Astrocyte of the hippocampus (primary cell): ENCODE data around the gene GMPS.
"Not testable (repeated sequence)": the region's sequence is repeated elsewhere in the genome, so short reads cannot be mapped to it uniquely, and the experiment has no call there.

Experiments used
- DNase-seq: peaks from one replicate; pipeline ENCODE4 v3.0.0; 2011; ENCODE audit warnings: low read depth, low spot score

The GMPS gene

DNA sequence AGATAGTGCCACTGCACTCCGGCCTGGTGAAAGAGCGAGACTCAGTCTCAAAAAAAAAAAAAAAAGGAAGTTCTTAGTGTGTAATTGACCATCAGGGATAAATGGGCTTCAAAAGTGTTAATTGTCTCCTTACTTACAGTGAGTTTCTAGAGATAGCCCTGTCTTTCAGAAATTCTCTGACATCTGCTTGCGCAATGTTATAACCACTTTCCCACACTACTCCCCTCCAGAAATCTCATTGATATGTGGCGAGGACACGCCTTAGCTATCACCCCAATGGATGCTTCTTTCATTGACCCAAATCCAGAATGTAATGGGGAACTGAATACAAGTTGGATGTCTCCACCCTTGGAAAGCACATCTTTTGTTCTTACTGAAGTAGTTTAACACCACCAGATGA, 70.9 kb downstream of the GMPS start:
- DNase-seq, result no peak

- DNase-seq, result no peak
Observed at GRCh38 chr3:155944081-155944480, 73.6 kb downstream of the GMPS start.

DNA sequence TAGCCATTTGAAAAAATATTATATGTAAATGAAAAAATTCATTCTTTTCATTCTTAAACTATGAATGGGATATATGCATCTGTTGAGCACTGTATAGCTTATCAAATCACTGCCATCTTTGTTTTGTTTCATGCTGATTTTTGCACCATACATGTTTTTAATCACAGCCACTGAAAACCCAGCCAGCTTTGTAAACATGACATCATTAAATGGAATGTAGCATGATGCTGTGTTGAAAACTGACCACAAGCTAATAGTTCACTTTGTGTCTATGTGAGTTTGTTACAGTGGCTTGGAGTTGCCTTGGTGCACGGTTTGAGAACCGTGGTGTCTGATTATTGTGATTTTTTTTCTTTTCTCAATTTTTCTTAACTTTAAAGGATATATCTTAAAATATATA, 75.7 kb downstream of the GMPS start:
- DNase-seq, result peak; percentile 81

GRCh38 chr3:155948476-155948875, 78.0 kb downstream of the GMPS start:
- DNase-seq, result no peak

GRCh38 chr3:155949453-155950217, 79.2 kb downstream of the GMPS start:
- DNase-seq, result no peak

DNA sequence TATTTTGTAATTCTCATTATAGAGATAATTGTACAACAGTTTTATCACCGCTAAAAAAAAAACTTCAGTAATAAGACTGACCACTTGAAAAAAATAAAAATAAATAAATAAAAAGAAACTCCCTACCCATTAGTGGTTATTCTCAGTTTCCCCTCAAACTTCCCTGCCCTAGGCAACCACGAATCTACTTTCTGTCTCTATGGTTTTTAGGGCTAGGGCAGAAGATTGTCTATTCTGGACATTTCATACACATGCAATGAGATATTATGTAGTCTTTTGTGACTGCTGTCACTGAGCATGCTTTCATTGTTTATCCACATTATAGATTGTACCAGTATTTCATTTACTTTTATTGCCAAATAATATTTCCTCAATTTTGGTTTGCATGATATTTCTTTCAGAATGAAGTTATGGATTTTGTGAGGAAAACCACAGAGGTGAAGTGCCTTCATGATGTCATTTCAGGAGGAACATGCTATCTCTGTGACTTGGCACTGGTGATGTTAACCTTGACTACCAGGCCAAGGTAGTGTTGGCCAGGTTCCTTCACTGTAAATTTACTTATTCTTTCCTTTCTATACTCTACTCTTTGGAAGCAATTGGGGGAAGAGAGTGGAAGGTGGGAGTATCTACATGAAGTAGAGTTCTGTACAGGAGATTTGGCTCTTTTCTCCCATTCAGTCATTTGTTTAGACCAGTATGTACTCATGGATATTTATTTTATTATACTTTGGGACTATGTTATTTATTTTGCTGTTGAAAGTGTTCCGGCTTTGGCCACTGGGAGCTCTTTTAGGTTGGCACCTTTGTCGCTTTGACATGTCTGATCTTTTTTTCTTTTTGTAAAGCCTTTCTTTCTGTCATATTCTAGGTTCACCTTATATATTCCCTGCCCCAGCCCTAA, 86.3 kb downstream of the GMPS start:
- no peak for DNase-seq

GRCh38 chr3:155957412-155957880, 87.0 kb downstream of the GMPS start:
- DNase-seq, result no peak

- no peak for DNase-seq
Observed at GRCh38 chr3:155958676-155959075, 88.2 kb downstream of the GMPS start.

GRCh38 chr3:155960060-155960459, 89.6 kb downstream of the GMPS start:
- DNase-seq, result no peak

DNA sequence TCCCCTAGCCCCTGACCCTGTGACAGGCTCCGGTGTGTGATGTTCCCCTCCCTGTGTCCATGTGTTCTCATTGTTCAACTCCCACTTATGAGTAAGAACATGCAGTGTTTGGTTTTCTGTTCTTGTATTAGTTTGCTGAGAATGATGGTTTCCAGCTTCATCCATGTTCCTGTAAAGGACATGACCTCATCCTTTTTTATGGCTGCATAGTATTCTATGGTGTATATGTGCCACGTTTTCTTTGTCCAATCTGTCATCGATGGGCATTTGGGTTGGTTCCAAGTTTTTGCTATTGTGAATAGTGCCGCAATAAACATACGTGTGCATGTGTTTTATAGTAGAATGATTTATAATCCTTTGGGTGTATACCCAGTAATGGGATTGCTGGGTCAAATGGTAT, 90.6 kb downstream of the GMPS start:
- DNase-seq, result not testable (repeated sequence)

DNA sequence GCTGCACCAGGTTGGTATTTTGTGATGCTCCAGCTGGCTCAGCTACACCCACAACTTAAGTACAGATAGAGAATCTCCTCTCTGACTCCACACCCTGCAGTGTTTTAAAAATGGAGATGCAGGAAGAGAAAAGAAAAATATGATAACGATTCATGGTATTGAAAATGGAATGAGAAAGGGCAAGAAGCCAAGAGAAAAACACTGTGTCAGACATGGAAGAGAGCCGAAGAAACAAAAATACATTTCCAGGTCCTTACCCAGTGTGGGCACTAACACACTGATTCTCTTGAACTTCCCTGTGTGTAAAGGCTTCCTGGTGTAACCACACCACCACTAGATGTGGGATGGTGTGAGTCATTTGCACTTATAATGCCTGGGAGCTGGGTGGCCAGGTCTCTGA, 93.1 kb downstream of the GMPS start:
- peak; percentile 44 for DNase-seq

DNA sequence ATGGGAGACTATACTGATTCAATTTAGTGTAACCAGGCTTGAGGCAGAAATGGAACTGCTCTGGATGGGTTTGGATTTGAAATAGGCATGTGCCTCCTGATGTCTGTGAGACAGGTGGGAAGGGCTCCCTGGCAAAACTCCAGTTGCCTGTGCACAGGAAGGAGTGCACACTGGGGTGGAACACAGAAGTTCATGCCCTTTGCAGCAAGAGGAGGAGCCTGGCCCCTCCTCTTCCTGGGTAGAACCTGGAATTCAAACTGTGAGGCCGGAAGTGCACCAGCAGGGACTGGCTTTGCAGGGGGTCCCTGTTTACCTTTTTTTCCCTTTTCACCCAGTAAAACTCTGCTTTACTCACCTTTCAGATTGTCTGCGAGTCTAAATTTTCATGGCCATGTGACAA, 99.9 kb downstream of the GMPS start:
- no peak for DNase-seq

- no peak for DNase-seq
Observed at GRCh38 chr3:155972885-155973584, 102.6 kb downstream of the GMPS start.

DNA sequence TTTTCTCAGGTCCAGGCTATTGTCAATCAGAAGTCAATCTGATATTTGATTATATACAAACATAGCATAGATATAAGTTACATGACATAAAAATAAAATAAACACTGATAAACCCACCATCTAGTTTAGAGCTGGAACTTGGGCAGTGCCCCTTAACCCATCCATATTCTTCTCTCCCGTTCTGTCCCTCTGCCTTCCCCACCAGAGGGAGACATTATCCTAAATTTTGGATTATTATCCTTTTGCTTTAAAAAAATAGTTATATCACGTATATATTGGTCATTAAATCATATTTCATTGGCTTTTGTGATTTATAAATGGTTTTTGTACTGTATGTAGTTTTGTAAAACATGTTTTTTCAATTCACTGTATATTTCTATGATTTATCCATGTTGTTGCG, 107.9 kb downstream of the GMPS start:
- DNase-seq, result no peak

DNA sequence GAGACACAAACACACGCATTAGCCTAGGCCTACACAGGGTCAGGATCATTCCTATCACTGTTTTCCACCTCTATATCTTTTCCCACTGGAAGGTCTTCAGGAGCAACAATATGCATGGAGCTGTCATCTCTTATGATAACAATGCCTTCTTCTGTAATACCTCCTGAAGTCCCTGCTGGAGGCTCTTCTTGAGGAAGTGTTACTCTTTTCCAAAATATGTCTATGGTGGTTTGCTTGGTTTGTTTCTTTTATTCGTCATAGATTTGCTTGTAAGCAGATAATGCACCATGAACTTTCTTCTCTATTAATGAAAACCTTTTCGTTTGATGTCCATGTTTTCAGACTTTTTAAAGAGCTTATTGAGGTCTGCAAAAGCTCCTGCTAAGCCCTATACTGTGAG, 109.3 kb downstream of the GMPS start:
- no peak for DNase-seq

DNA sequence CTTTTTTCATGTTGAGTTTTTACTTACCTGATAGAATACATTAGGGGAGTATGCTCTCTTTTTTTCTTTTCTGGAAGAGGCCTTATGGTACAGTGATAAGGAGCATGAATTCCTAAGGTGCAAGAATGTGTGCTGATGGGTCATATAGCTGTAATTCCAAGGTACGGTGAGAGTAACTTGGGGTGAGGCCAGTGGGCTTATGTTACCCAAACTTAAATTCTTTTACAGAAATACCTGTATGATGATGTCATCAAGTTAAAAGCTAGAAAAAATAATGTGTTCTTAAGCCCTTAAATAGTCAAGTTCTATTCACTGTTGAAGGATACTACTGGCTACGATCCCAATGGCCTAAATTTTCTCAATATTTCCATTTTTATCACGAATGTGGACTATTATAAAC, 111.2 kb downstream of the GMPS start:
- DNase-seq, result peak; percentile 50

- DNase-seq, result no peak
Observed at GRCh38 chr3:155983834-155984474, 113.5 kb downstream of the GMPS start.

DNA sequence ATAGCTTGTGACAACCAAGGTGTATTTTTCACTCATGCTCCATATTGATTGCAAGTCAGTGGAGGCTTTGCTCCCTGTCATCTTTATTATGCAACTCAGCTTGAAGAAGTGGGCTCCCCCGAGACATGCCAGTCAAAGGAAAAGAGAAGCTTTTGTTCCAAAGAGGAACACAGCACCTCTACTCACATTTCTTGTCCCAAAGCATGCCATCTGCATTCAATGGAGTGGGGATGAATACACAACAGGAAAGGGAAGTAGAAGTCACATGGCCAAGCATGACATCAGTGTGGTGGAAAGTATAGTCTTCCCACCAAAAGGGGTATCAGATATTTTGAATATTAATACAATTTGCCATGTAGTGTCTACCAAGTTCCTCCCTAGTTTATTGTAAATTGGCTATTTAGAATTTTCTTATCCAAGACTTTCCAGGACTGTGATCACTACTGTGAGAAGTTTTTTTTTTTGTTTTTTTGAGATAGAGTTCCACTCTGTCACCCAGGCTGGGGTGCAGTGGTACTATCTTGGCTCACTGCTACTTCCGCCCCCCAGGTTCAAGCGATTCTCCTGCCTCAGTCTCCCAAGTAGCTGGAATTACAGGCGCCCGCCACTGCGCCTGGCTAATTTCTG, 114.5 kb downstream of the GMPS start:
- no peak for DNase-seq

- DNase-seq, result no peak
Observed at GRCh38 chr3:155989536-155989935, 119.1 kb downstream of the GMPS start.

DNA sequence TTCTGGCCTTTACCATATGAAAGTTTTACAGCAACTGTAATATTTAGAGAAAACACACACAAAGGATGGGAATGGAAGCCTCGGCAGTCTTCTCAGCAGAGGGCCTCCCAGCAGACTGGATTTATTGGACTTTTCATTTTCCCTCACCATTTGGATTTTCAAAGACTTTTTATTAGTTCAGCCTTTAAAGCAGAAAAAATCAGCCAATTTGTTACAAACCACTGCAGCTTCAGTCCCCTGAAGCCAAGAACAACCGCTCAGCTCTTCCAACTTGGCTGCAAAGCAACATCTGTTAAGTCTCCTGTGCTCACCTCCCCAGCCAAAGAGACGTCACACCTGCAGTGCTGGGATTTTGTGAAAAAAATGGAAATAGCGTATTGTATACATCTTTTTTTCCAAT, 120.8 kb downstream of the GMPS start:
- DNase-seq, result no peak

GRCh38 chr3:155991847-155992246, 121.4 kb downstream of the GMPS start:
- no peak for DNase-seq
